Skeletal muscle tissue (tissue), 4 donors: ENCODE measurements around the gene SELPLG. TPM values are rescaled to one million over a fixed set of nuclear protein-coding genes. Genes with fewer than 3 reads are reported as not detected.
"Not testable (repeated sequence)": the region's sequence is repeated elsewhere in the genome, so short reads cannot be mapped to it uniquely, and the experiment has no call there.

Experiments
- H3K27ac ChIP-seq: one replicate; pipeline ENCODE4 v1.7.0; 2013; ENCODE audit warnings: mild to moderate bottlenecking, low read depth, low read length, inconsistent platforms
- H3K27me3 ChIP-seq, 3 donors: one replicate each; pipeline ENCODE4 v1.7.0; 2013; ENCODE audit warnings: low read length in 3 of 3; ENCODE audit not compliant: control insufficient read depth in 3 of 3, insufficient read depth in 3 of 3
- H3K36me3 ChIP-seq, 3 donors: one replicate each; pipeline ENCODE4 v1.7.0; 2013; ENCODE audit warnings: low read length in 3 of 3; ENCODE audit not compliant: control insufficient read depth in 3 of 3, insufficient read depth in 3 of 3
- H3K4me1 ChIP-seq, 3 donors: one replicate each; pipeline ENCODE4 v1.7.0; 2013; ENCODE audit warnings: low read length in 3 of 3, mild to moderate bottlenecking in 3 of 3; ENCODE audit not compliant: control insufficient read depth in 3 of 3, insufficient read depth in 3 of 3
- H3K4me3 ChIP-seq, 3 donors: one replicate each; pipeline ENCODE4 v1.7.0; 2013; ENCODE audit warnings: low read length in 3 of 3
- H3K9ac ChIP-seq, 3 donors: one replicate each; pipeline ENCODE4 v1.7.0; 2013; ENCODE audit warnings: low read length in 3 of 3, mild to moderate bottlenecking in 3 of 3, moderate library complexity in 2 of 3, low read depth in 1 of 3
- H3K9me3 ChIP-seq, 3 donors: one replicate each; pipeline ENCODE4 v1.7.0; 2013; ENCODE audit warnings: low read length in 3 of 3; ENCODE audit not compliant: control insufficient read depth in 3 of 3
- total RNA-seq: library from RNA; depleted of rRNA; stranded (reverse); fragments of >200 nt; gene quantifications from one replicate; pipeline ENCODE4 v1.2.3, GENCODE V29; 2014
- donor health status: Osteomylitis.

SELPLG gene
- total RNA-seq, 1 donor from 2014 or later, result 3.7 TPM

DNA sequence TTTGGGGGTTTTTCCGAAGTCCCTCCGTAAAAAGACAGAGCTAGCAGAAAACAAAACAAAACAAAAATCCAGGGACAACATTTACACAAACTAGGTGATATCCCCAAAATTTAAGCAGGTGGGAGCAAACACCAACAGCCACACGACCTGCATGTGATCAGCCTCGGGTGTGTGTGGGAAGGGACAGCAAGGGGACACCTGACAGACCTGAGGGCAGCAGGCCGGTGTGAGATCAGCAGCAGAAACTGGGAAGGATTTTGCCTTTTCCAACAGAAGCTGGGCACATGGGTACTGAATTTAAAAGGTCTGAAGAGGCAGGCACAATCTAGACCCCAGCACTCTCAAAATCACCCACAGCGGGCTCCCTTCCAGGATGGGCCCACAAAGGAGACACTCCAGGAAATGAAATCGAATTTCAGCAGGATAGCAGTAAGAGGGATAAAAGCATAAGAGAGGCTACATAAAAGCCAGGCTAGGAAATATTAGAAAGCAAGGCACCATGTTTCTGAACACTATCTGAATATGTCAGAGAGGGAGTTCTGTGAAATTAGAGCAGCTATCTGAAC lies 36.5 kb upstream of the SELPLG start:
- no peaks in the 10 kb centered on the region for H3K27me3 ChIP-seq
- peaks cover 35 to 39% (median 36%) of the 10 kb centered on the region in 3 donors for H3K4me1 ChIP-seq
- H3K9ac ChIP-seq, result peak overlapping the region in 1 of 3 donors; percentile 7
- H3K36me3 ChIP-seq, result peaks cover 0 to 5% (median 0%) of the 10 kb centered on the region in 3 donors
- no peak overlapping the region for H3K27ac ChIP-seq
- H3K4me3 ChIP-seq, result no peak overlapping the region
- no peaks in the 10 kb centered on the region for H3K9me3 ChIP-seq

GRCh38 chr12:108668542-108668941 lies 34.8 kb upstream of the SELPLG start:
- H3K27ac ChIP-seq, result no peak overlapping the region
- peaks cover 0 to 5% (median 0%) of the 10 kb centered on the region in 3 donors for H3K36me3 ChIP-seq
- H3K9me3 ChIP-seq, result no peaks in the 10 kb centered on the region
- no peaks in the 10 kb centered on the region for H3K27me3 ChIP-seq
- H3K4me1 ChIP-seq, result peaks cover 41 to 48% (median 46%) of the 10 kb centered on the region in 3 donors
- H3K9ac ChIP-seq, result peak overlapping the region in 1 of 3 donors; percentile 3
- H3K4me3 ChIP-seq, result no peak overlapping the region

GRCh38 chr12:108668063-108668462 lies 34.4 kb upstream of the SELPLG start:
- no peak overlapping the region for H3K27ac ChIP-seq
- no peaks in the 10 kb centered on the region for H3K27me3 ChIP-seq
- peaks cover 41 to 48% (median 46%) of the 10 kb centered on the region in 3 donors for H3K4me1 ChIP-seq
- peak overlapping the region in 2 of 3 donors; percentile 25 to 34 for H3K9ac ChIP-seq
- H3K36me3 ChIP-seq, result peaks cover 0 to 5% (median 0%) of the 10 kb centered on the region in 3 donors
- H3K9me3 ChIP-seq, result no peaks in the 10 kb centered on the region
- no peak overlapping the region for H3K4me3 ChIP-seq

DNA sequence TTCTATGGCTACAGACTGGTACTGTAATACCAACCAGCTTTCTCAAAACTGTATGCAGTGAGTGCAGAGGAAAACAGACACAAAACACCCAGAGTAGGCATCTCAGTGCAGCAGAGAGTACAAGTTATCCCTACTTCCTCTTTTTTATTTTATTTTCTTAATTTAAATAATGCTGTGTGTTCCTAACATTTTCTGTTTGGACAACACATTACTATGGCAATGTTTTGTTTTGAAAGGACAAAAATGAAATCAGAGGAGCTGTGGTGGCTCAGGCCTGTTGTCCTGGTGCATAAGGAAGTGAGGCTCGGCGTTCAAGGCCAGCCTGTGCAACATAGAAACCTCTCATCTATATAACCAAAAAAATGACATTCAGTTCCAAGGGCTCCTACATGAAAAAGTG lies 33.7 kb upstream of the SELPLG start:
- Histone ChIP-seq H3K9ac (peak overlapping the region in 2 of 3 donors; percentile 9 to 36), H3K27ac (peak overlapping the region; percentile 3)

GRCh38 chr12:108666401-108666881 lies 32.7 kb upstream of the SELPLG start:
- Histone ChIP-seq H3K27ac (peak overlapping the region; percentile 75), H3K9me3 (no peaks in the 10 kb centered on the region), H3K36me3 (peaks cover 0 to 5% (median 0%) of the 10 kb centered on the region in 3 donors), H3K4me1 (peaks cover 41 to 48% (median 46%) of the 10 kb centered on the region in 3 donors), H3K4me3 (no peak overlapping the region), H3K9ac (peak overlapping the region in 2 of 3 donors; percentile 27 to 70), H3K27me3 (no peaks in the 10 kb centered on the region)

More for the DNA sequence above, 33.7 kb upstream of the SELPLG start:
- Histone ChIP-seq H3K4me3 (no peak overlapping the region), H3K4me1 (peaks cover 41 to 48% (median 46%) of the 10 kb centered on the region in 3 donors), H3K9me3 (no peaks in the 10 kb centered on the region), H3K27me3 (no peaks in the 10 kb centered on the region), H3K36me3 (peaks cover 0 to under 1% (median 0%) of the 10 kb centered on the region in 3 donors)

DNA sequence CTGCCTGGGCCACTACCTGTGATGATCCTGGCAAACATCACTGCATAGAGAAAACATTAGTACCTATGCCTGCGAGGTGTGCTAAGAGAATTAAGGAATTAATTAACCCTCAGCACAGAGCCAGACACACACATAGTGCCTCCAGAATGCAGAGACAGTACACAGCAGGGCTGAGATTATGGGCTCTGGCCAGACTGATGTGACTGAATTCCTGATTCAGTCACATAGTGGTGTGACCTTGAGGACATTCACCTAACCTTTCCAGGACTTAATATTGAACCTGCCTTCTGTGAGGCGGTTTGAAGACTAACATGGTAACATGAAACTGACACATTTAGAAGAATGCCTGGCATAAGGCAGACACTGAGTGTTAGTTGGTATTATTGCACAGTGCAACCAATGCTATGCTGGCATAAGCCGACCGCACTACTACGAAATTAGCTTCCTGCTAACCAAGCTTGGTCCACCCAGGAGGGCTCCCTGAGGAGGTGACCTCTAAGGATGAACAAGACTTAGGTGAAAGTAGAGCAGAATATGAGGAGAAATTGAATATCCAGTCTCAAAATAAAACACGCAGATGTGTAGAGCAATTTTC lies 32.0 kb upstream of the SELPLG start:
- no peaks in the 10 kb centered on the region for H3K27me3 ChIP-seq
- no peaks in the 10 kb centered on the region for H3K9me3 ChIP-seq
- peaks cover 41 to 48% (median 46%) of the 10 kb centered on the region in 3 donors for H3K4me1 ChIP-seq
- peaks cover 0 to 5% (median 0%) of the 10 kb centered on the region in 3 donors for H3K36me3 ChIP-seq
- peak overlapping the region; percentile 75 for H3K27ac ChIP-seq
- no peak overlapping the region for H3K4me3 ChIP-seq
- H3K9ac ChIP-seq, result peak overlapping the region in 2 of 3 donors; percentile 27 to 70

DNA sequence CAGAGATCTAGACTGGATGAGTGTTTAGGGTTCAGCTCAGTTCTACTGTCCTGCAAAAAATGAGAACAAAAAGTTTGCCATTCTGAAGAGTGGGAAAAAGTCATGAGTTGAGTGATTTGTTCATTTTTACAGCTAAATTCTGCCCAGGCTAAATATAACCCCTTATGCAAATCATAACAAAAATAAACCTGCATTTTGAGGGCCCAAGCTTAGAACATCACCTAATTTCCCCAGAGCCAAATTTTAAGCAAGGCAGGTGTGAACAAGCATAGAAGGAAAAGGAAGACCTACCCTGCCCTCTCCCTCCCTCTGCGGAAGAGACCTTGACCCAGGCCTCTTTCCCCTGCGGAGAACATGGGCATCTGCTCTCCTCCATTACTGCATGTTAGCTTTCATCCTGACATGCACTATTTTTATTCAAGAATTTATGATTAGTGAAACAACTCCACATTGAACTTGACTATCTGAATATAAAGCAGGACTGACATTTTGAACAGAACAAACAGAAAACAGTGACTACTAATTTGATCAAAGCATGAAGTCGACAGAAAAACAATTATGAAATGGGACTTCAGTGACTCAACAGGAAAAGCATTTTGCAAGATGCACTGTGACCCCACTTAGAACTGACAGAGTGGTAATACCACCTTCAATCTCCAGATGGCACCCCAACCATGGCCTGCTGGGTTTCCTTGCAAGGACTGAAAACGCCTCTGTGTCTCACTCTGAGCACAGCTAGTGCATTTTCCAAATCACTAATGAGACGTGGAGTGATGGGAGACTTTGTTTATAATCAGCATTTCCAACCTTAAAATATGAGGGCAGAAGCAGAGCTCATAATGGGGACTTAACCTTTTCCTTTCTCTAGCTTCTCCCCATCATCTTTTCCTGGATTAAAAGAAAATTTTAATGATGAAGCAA lies 30.9 kb upstream of the SELPLG start:
- no peak overlapping the region for H3K4me3 ChIP-seq
- peaks cover 36 to 46% (median 42%) of the 10 kb centered on the region in 3 donors for H3K4me1 ChIP-seq
- H3K36me3 ChIP-seq, result peaks cover 0 to 7% (median 0%) of the 10 kb centered on the region in 3 donors

DNA sequence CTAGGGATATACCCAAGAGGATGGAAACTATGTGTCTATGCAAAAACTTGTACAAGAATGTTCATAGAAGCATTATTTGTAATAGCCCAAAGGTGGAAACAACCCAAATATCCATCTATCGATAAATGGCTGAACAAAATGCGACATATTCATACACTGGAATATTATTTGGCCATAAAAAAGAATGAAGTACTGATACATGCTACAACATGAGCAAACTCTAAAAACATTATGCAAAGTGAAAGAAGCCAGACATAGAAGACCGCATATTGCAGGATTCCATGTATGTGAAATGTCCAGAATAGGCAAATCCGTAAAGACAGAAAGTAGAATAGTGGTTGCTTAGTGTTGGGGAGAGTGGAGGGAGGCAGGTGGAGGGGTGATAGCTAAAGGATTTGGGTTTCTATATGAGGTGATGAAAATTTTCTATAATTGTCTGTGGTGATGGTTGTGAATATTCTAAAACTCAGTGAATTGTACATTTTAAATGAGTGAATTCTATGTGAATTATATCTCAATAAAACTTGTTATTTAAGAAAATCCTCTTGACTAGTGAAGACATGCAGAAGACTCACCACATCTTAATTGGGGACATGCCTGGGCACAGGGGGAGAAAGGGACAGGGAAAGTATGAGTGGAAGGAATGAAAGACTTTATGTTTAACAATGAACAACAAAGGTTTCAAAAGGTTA lies 29.8 kb upstream of the SELPLG start:
- peak overlapping the region; percentile 75 for H3K27ac ChIP-seq
- H3K9ac ChIP-seq, result no peak overlapping the region

More for the DNA sequence above, 30.9 kb upstream of the SELPLG start:
- Histone ChIP-seq H3K9me3 (no peaks in the 10 kb centered on the region), H3K27me3 (no peaks in the 10 kb centered on the region), H3K9ac (peak overlapping the region in 2 of 3 donors; percentile 5 to 18), H3K27ac (peak overlapping the region; percentile 75)

DNA sequence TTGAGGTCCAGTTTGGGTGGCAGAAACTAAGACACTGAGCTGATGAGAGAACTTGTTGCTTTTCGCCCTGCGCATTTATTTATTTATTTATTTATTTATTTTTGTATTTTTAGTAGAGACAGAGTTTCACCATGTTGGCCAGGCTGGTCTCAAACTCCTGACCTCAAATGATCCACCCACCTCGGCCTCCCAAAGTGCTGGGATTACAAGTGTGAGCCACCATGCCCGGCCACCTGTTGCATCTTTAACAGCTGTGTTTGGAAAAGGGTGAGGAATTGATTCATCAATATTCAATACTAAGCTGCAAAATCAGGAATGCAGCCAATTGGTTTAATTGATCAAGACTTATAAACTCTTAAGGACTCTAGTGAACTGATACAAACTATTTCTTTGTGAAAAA lies 24.4 kb upstream of the SELPLG start:
- H3K27ac ChIP-seq, H3K27me3 ChIP-seq, H3K9ac ChIP-seq, H3K9me3 ChIP-seq, H3K4me3 ChIP-seq, H3K4me1 ChIP-seq: not testable (repeated sequence)
- peaks cover 19 to 36% (median 24%) of the 10 kb centered on the region in 3 donors for H3K36me3 ChIP-seq

More for the DNA sequence above, 29.8 kb upstream of the SELPLG start:
- Histone ChIP-seq H3K36me3 (peaks cover 4 to 13% (median 5%) of the 10 kb centered on the region in 3 donors), H3K4me1 (peaks cover 36 to 41% (median 40%) of the 10 kb centered on the region in 3 donors), H3K4me3 (no peak overlapping the region), H3K9me3 (no peaks in the 10 kb centered on the region), H3K27me3 (no peaks in the 10 kb centered on the region)
